K562 treated with DMSO at 1 percent for 4 hours (cell line): ENCODE measurements around the gene ZC3H12D. TPM values are rescaled to one million over a fixed set of nuclear protein-coding genes. Genes with fewer than 3 reads are reported as not detected.

Experiments
- total RNA-seq: library from RNA; unstranded; fragments of 300-600 nt; gene quantifications from 2 replicates; pipeline ENCODE4 v1.2.3, GENCODE V29; 2022; ENCODE audit not compliant: insufficient read depth

Gene ZC3H12D
- not detected in 2 replicates for total RNA-seq

GRCh38 chr6:149484733-149485700 lies at the start of gene ZC3H12D:
TSS of gene ZC3H12D (minus strand) at chr6:149485014. CDS start at chr6:149474543, 10,471 bp downstream.

GRCh38 chr6:149400050-149400449 lies 84.8 kb downstream of the ZC3H12D start, which contains the start of gene SUMO4:
TSS of gene SUMO4 (plus strand) at chr6:149400262. CDS start at chr6:149400392, 130 bp downstream.

Other genes with a start within 250 kb of the ZC3H12D start
- gene TAB2, start 167.3 kb downstream of the ZC3H12D start, total RNA-seq = 30.5 and 35.3 TPM in 2 replicates
- gene SUMO4, start 84.8 kb downstream of the ZC3H12D start, total RNA-seq = not detected in 2 replicates
- 9.3 and 10.4 TPM in 2 replicates for gene PPIL4, start 61.0 kb upstream of the ZC3H12D start, total RNA-seq
- 14.4 and 16.2 TPM in 2 replicates for gene GINM1, start 81.4 kb upstream of the ZC3H12D start, total RNA-seq
- gene KATNA1, start 163.7 kb upstream of the ZC3H12D start, total RNA-seq = 21.9 and 28.2 TPM in 2 replicates
- 8.2 and 8.8 TPM in 2 replicates for gene LATS1, start 233.1 kb upstream of the ZC3H12D start, total RNA-seq